Calu3 (cell line): ENCODE data around the gene DDX17. TPM values are rescaled to one million over a fixed set of nuclear protein-coding genes. Genes with fewer than 3 reads are reported as not detected.
A peak's percentile ranks its signal among the peaks of the same experiment; 100 is the strongest.

Source experiments
- BruUV-seq: library from RNA; stranded (reverse); fragments of 400-500 nt; replicated peaks from 2 replicates; lab custom pipeline; 2021; lab: Mats Ljungman, UMichigan
- CTCF ChIA-PET: fragments of 300-600 bp; sonication (Branson Sonifier 250); formaldehyde crosslinking; loops from one replicate; lab custom pipeline; 2022; ENCODE audit warnings: antibody characterized with exemption; lab: Charles Lee
- DNase-seq: peaks from one replicate; pipeline ENCODE4 v3.0.0; 2022
- H3K27ac Mint-ChIP-seq: one replicate; pipeline ENCODE4 v1.8.0; 2022; ENCODE audit warnings: mixed read lengths; ENCODE audit not compliant: unreplicated experiment
- H3K27me3 Mint-ChIP-seq: one replicate; pipeline ENCODE4 v1.8.0; 2022; ENCODE audit warnings: mixed read lengths; ENCODE audit not compliant: unreplicated experiment
- H3K36me3 Mint-ChIP-seq: one replicate; pipeline ENCODE4 v1.8.0; 2022; ENCODE audit warnings: mild to moderate bottlenecking, moderate library complexity, mixed read lengths; ENCODE audit not compliant: insufficient read depth, unreplicated experiment
- H3K4me1 Mint-ChIP-seq: one replicate; pipeline ENCODE4 v1.8.0; 2022; ENCODE audit warnings: mild to moderate bottlenecking, low read depth, mixed read lengths; ENCODE audit not compliant: unreplicated experiment
- H3K4me3 Mint-ChIP-seq: one replicate; pipeline ENCODE4 v1.8.0; 2022; ENCODE audit warnings: mild to moderate bottlenecking, low read depth, moderate library complexity, mixed read lengths; ENCODE audit not compliant: unreplicated experiment
- H3K9me3 Mint-ChIP-seq: one replicate; pipeline ENCODE4 v1.8.0; 2022; ENCODE audit warnings: low read depth, mixed read lengths; ENCODE audit not compliant: unreplicated experiment
- intact Hi-C: fragments of 100-400 bp; cut with micrococcal nuclease; formaldehyde crosslinking; loops from one replicate; pipeline ENCODE4 v1.10.0; 2022; ENCODE audit not compliant: unreplicated experiment
- total RNA-seq: library from RNA; stranded (reverse); gene quantifications from 2 replicates; pipeline ENCODE4 v1.2.3, GENCODE V29; 2022
- TF ChIP-seq, protein P1 (sequence below): fragments of 200-600 bp; IDR thresholded peaks from one replicate; pipeline ENCODE4 v1.8.0; 2022; ENCODE audit warnings: antibody characterized with exemption; ENCODE audit not compliant: unreplicated experiment

DDX17 gene
- total RNA-seq, 1 experiment from 2014 or later, result 342 TPM

DNA sequence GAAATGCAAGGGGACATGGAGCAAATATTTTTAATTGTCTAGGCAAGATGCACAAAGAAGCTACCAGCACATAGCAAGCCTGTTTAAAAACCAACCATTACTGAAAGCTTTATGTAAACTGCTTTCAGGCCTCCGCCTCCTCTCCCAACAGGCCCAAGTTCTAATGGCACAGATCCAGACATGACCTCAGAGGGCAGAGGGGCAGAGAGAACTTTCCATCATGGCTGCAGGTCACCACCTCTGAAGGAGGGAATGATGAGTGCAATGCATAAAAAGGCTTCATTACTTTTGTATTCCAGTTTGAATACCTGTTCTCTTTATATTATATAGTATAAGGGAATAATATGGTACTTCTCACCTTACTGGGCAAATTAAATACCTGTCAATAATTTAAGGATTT, 15.2 kb downstream of the DDX17 start:
- H3K36me3 Mint-ChIP-seq, result peaks cover 89% of the 10 kb centered on the region
- CTCF ChIA-PET, result no interaction called here
- DNase-seq, result no peak
- intact Hi-C loops, result no loop called here
- no peaks in the 10 kb centered on the region for H3K9me3 Mint-ChIP-seq
- no peaks in the 10 kb centered on the region for H3K27me3 Mint-ChIP-seq
- no TSS peak for BruUV-seq
- H3K27ac Mint-ChIP-seq, result no peak overlapping the region
- H3K4me3 Mint-ChIP-seq, result no peak overlapping the region
- H3K4me1 Mint-ChIP-seq, result no peaks in the 10 kb centered on the region
- TF ChIP-seq, protein P1, sequence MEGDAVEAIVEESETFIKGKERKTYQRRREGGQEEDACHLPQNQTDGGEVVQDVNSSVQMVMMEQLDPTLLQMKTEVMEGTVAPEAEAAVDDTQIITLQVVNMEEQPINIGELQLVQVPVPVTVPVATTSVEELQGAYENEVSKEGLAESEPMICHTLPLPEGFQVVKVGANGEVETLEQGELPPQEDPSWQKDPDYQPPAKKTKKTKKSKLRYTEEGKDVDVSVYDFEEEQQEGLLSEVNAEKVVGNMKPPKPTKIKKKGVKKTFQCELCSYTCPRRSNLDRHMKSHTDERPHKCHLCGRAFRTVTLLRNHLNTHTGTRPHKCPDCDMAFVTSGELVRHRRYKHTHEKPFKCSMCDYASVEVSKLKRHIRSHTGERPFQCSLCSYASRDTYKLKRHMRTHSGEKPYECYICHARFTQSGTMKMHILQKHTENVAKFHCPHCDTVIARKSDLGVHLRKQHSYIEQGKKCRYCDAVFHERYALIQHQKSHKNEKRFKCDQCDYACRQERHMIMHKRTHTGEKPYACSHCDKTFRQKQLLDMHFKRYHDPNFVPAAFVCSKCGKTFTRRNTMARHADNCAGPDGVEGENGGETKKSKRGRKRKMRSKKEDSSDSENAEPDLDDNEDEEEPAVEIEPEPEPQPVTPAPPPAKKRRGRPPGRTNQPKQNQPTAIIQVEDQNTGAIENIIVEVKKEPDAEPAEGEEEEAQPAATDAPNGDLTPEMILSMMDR, result no peak

DNA sequence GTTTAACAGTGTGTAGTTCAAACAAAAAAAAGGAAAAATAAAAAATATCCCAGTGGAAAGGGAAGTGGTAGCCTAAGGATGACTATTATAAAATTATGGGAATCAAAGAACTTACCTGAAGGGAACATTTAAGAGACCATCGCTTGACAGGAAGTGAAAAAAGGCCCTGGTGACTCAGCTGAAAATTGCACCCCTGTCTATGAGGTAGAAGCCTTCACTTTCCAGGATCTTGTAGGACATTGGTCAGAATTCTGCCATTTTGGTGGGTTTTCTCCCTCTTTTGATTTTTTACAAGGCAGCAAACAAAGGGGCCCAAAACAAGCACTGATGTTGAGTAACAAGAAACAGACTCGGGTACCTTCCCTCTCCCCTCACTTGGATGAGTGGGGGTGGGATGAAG, 15.6 kb downstream of the DDX17 start:
- Mint-ChIP-seq H3K27me3 (no peaks in the 10 kb centered on the region), H3K4me1 (no peaks in the 10 kb centered on the region), H3K4me3 (no peak overlapping the region), H3K9me3 (no peaks in the 10 kb centered on the region), H3K36me3 (peaks cover 89% of the 10 kb centered on the region), H3K27ac (no peak overlapping the region)
- intact Hi-C loops, result no loop called here
- CTCF ChIA-PET, result no interaction called here
- no peak for DNase-seq
- TF ChIP-seq, protein P1, result no peak
- BruUV-seq, result no TSS peak

DNA sequence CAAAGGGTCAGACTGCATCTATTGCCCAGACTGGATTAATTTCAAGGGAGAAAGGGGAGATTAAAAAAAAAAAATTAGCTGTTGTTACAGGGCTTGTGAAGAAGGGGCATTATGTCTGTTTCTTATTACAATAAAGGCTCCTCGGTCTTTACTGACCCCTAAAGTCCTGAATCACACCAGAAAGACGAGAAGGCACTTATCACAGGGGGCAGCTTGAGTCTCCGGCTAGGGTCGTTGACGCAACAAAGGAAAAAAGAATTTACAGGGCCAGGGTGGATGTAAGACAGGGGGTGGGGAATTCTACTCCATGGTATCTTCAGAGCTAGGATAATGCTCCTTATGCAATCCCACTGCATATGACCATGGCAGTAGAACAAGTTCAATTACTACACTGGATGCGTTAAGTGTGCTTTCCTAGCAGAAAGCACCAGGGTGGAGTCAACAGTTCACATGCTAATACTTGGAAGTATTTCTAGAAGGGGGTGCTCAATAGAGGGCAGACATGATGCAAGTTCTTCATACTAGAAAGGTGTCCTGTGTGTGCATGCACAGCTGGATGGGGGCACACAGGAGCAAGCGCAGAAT, 16.5 kb downstream of the DDX17 start:
- TF ChIP-seq, protein P1, result no peak
- CTCF ChIA-PET, result no interaction called here
- Mint-ChIP-seq H3K27ac (peak overlapping the region; percentile 6), H3K27me3 (no peaks in the 10 kb centered on the region), H3K9me3 (no peaks in the 10 kb centered on the region), H3K4me3 (no peak overlapping the region), H3K36me3 (peaks cover 89% of the 10 kb centered on the region), H3K4me1 (no peaks in the 10 kb centered on the region)
- no TSS peak for BruUV-seq
- DNase-seq, result no peak
- intact Hi-C loops, result no loop called here

DNA sequence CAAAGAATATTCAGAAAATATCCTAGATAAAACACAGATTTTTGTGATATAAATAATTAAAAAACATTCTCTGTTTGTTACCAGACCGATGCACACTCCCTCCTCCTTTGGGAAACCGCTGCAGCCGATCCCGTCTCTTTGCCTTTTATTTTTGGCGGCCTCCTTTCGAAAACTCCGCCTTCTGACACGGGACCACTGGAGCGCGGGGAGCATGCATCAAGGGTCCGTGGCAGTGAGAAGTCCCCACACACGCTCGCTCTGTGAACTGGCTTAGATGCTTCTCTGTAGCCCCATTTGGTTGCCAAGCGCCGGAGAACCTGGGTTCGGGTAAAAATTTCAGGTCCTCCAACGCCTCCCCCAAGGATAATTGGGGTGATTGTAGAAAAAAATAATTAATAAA, 17.0 kb downstream of the DDX17 start:
- no peaks in the 10 kb centered on the region for H3K4me1 Mint-ChIP-seq
- no peaks in the 10 kb centered on the region for H3K27me3 Mint-ChIP-seq
- TF ChIP-seq, protein P1, result no peak
- no peaks in the 10 kb centered on the region for H3K9me3 Mint-ChIP-seq
- H3K4me3 Mint-ChIP-seq, result no peak overlapping the region
- CTCF ChIA-PET, result no interaction called here
- peaks cover 90% of the 10 kb centered on the region for H3K36me3 Mint-ChIP-seq
- peak overlapping the region; percentile 6 for H3K27ac Mint-ChIP-seq
- DNase-seq, result no peak
- no TSS peak for BruUV-seq
- intact Hi-C loops, result no loop called here
